Kidney capillary endothelial cell (primary cell): ENCODE data around the gene FNDC3B.
"Not testable (repeated sequence)": the region's sequence is repeated elsewhere in the genome, so short reads cannot be mapped to it uniquely, and the experiment has no call there.

ENCODE experiments used
- DNase-seq: peaks from one replicate; pipeline ENCODE4 v3.0.0-alpha.2; 2018; ENCODE audit warnings: low spot score

FNDC3B gene

DNA sequence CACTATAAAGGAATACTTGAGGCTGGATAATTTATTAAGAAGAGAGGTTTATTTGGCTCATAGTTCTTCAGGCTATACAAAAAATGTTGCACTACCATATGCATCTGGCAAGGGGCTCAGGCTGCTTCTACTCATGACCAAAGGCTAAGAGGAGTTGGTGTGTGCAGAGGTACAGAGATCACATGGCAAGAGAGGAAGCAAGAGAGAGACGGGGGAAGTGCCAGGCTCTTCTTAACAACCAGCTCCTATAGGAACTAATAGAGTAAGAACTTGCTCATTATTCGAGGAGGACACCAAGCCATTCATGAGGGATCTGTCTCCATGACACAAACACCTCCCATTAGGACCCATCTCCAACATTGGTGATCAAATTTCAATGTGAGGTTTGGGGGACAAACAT is 6.0 kb upstream of the FNDC3B start:
- no peak for DNase-seq

DNA sequence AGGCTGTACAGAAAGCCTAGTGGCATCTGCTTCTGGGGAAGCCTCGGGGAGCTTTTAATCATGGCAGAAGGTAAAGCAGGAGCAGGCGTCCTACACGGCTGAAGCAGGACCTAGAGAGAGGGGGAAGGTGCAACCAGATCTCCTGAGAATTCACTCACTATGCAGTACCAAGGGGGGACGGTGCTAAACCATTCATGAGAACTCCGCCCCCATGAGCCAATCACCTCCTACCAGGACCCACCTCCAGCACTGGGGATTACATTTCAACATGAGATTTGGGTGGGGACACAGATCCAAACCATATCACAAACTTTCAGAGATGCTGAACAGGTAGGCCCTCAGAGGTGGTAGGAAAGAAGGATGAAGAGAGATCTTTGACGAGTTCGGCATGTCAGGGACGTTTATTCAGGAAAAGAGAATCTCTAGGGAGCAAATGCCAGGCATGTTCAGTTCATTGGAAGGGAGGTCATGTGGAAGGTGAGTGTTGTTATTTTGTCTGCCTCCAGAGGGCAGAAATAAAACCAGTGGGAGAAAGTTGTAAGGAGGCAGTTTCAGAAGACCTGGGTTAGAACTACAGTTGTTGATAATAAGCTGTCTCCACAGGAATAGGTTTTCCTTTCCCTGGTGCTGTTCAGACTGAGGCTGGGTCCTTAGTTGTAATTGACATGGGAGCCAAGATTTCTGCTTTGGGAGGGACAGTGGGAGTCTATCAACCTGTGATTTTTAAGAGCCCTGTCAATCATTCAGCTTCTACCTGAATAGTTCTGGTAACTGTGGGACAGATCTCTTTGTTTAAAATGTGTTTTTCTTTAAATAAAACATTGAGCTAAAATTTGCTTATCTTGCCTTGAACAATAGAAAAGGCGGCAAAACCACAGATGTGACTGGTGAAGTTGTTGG is 4.3 kb upstream of the FNDC3B start:
- no peak for DNase-seq

DNA sequence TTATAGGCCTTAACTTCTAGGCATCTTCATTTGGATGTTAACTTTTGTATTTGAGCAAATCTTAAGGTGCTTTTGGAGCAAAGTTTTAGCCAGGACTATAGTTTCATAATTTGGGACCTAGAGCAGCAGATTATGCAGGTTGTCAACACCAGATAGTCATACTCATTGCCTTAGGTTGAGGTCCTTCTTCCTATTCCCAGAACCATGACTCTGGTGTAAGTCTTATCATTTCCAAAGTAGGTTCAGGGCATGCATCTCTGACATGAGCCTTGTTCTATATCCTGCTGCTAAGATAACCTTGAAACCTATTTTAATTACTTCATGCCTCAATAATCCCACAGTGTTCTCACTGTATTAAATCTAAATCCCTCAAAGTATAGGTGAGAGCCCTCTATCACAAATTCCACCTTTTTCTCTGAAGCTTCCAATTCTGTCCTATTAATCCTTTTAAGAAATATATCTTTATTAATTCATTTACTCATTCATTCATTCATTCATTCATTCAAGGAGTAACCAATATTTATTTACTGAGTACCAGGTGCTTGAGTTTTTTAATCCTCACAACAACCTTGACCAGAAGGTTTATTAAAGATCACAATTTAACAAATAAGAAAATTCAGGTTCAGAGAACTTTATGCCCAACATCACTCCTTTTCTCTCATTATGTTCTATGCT is 2.7 kb upstream of the FNDC3B start:
- DNase-seq: no peak

- no peak for DNase-seq
These were observed 461 bp upstream of the FNDC3B start for GRCh38 chr3:172038798-172039435.

GRCh38 chr3:172040078-172040980 is 951 bp downstream of the FNDC3B start:
- peak; percentile 48 for DNase-seq

GRCh38 chr3:172040981-172041963 is 1.9 kb downstream of the FNDC3B start:
- DNase-seq: peak; percentile 36

DNA sequence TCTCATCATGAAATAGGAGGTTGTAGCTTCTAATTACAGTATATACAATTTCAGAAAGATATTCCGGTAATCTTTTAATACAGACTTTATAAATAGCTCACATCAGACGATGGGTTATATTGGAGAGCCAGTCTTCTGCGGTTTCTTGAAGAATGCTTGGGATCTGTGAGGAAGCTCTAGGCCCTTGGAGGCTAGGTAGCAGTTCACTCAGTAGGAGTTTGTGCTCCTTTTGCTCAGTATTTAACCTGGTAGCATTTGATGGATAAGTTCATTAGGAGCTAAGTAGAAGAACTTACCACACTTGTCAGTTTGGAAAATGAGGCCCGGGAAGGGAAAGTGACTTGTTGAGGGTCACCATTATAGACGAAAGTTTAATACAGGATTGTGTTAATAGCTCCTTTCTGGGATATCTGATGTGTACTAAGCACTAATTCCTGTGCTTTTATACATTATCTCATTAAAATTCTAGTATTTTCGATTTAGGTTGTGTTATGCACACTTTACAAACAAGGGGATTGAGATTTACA is 2.8 kb downstream of the FNDC3B start:
- DNase-seq: no peak

DNA sequence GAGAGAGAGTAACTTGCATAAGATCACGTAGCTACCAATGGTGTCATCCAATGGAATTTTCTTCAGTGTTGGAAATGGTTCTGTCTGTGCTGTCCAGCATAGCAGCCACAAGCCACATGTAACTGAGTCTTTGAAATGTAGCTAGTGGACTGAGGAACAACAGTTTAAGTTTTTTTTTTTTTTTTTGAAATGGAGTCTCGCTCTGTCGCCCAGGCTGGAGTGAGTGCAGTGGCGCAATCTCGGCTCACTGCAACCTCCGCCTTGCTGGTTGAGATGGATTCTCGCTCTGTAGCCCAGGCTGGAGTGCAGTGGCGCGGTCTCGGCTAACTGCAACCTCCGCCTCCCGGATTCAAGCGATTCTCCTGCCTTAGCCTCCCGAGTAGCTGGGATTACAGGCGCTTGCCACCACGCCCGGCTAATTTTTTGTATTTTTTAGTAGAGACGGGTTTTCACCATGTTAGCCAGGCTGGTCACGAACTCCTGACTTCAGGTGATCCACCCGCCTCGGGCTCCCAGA is 3.3 kb downstream of the FNDC3B start:
- DNase-seq: not testable (repeated sequence)

GRCh38 chr3:172043233-172043632 is 3.9 kb downstream of the FNDC3B start:
- DNase-seq: no peak

- DNase-seq: no peak
These were observed 4.4 kb downstream of the FNDC3B start for GRCh38 chr3:172043766-172044165.

GRCh38 chr3:172044833-172045585 is 5.6 kb downstream of the FNDC3B start:
- DNase-seq: no peak

DNA sequence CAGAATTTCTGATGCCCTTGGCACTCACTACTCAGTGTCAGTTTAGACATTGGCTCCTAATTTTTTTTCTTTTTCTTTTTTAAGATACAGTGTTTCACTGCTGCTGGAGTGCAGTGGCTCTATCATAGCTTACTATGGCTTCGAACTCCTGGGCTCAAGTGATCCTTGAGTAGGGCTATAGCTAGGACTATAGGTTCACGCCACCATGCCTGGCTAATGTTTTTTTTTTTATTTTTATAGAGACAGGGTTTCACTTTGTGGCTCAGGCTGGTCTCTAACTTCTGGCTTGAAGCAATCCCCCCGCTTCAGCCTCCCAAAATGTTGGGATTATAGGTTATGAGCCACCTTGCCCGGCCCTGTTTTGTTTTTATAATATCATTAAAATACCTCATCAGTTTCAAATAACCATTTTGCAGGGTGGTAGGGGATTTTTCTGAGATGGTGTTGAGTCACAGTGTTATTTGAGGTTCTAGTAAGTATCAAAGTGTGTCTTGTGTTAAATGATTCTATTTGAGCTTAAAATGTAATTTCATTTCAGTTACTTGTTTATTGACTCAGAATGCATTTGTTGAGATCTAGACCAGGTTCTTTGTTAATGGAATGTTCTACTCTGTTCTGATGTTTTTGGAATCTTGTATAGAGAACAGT is 7.0 kb downstream of the FNDC3B start:
- DNase-seq: no peak

DNA sequence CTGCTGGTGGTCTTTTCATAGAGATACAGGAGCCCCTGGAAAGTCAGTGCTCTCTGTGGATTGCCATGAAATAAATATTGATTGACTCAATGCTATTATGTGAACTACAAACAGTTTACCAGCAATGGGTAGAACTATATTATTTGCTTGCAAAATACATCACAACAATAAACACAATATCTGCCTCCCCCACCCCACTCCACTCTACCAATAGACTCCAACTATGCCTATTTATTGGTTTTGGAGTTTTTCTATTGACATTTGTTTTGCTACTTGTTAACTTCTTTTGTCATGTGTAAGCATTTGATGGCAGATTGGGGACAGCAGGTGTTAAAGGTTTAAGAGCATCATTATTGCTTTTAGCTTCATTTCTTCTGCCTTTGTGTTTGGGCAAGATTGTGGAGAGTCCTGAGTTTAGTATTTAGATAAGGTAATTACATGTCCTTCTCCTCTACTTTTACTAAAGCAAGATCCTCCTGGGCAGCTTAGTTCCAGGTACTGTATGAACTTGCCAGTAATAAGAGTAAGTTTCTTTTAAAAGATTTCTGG is 8.3 kb downstream of the FNDC3B start:
- DNase-seq: no peak

GRCh38 chr3:172048599-172048998 is 9.2 kb downstream of the FNDC3B start:
- DNase-seq: no peak

DNA sequence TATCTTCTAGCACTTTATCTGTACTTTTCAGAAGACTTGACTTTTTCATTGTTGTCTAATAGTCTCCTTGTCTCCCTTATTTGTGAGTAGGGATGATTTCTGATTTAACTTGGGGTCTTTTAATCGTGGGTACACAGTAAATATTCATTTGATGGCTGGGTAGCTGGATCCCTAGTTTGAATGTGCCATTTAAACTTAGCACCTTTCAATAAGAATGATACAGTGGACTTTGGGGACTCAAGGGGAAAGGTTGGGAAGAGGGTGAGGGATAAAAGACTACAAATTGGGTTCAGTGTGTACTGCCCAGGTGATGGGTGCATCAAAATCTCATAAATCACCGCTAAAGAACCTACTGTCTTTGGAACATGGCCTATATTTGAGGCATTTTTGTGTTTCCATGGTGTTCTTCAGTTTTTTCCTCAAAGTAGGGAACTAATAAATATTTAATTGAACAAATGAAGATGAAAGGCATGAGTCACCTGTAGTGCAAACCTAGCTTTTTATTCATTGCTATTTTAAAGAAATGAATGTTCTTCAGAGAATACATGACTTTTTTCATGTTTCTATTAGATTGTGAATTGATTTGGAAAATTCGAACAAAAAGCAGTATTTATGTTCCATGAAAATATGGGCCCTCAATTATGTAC is 12.1 kb downstream of the FNDC3B start:
- no peak for DNase-seq

GRCh38 chr3:172051957-172052354 is 12.6 kb downstream of the FNDC3B start:
- DNase-seq: no peak

DNA sequence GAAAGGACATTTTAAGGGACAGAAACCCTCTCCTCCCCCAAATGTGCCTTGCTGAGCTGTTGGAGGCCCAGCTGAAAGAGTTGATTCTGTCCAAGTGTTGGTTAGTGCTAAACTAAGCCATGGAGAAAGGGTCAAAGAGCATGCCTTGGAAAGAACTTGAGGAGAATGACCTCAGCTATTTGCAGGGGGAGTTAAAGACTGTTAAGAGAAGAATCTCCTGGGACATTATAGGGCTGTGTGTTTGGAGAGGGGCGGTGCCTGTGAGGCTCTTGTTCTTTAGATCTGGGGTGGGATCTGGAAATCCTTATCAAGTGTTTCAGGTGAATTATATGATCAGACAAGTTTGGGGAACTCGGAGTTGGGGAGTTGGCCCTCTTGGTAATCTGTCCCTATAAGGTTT is 13.0 kb downstream of the FNDC3B start:
- no peak for DNase-seq

- no peak for DNase-seq
These were observed 14.9 kb downstream of the FNDC3B start for GRCh38 chr3:172054115-172054764.
